K562 (cell line): ENCODE results near the gene BCAR3. TPM values are rescaled to one million over a fixed set of nuclear protein-coding genes. Genes with fewer than 3 reads are reported as not detected.

Source experiments
- CHD2 ChIP-seq: IDR thresholded peaks from 2 replicates; pipeline ENCODE4 v1.6.1; 2011; ENCODE audit warnings: low read depth, low read length
- GATA2 ChIP-seq: sonication (generic); formaldehyde crosslinking; IDR thresholded peaks from 2 replicates; pipeline ENCODE4 v1.4.0; 2020; ENCODE audit warnings: mild to moderate bottlenecking, missing genetic modification reagents
- IRF1 ChIP-seq: sonication (generic); formaldehyde crosslinking; IDR thresholded peaks from 2 replicates; pipeline ENCODE4 v1.8.0; 2022; ENCODE audit warnings: missing genetic modification reagents, mild to moderate bottlenecking, borderline replicate concordance
- JUND ChIP-seq, 2 experiments: IDR thresholded peaks; 2 replicates in 1 of 2; 3 replicates in 1 of 2; pipeline ENCODE4 v1.6.1; 2011; ENCODE audit warnings: borderline replicate concordance in 2 of 2, low read depth in 2 of 2, low read length in 2 of 2, improper control_type of control experiment in 1 of 2, missing biosample characterization in 1 of 2, missing genetic modification characterization in 1 of 2, missing genetic modification reagents in 1 of 2
- OTX1 ChIP-seq: fragments of 450-650 bp; formaldehyde crosslinking; IDR thresholded peaks from 2 replicates; pipeline ENCODE4 v1.4.0; 2022; ENCODE audit warnings: mild to moderate bottlenecking
- RHOXF2B ChIP-seq: fragments of 250-450 bp; sonication (Bioruptor Pico); conservative IDR thresholded peaks from 2 replicates; pipeline ENCODE4 v1.5.1; 2021
- SETDB1 ChIP-seq: IDR thresholded peaks from one replicate; pipeline ENCODE4 v1.6.1; 2012; ENCODE audit warnings: low read length, control low read depth, inconsistent platforms
- ZBTB40 ChIP-seq, 2 experiments: fragments of 450-650 bp in 1 of 2; sonication (generic) in 1 of 2; formaldehyde crosslinking in 1 of 2; IDR thresholded peaks; 2 replicates each; pipeline versions ENCODE4 v1.7.1 to v1.9.0; 2016 to 2022; ENCODE audit warnings: inconsistent platforms in 1 of 2, mild to moderate bottlenecking in 1 of 2, missing genetic modification reagents in 1 of 2
- ZNF354B ChIP-seq: fragments of 250-450 bp; sonication (Bioruptor Pico); IDR thresholded peaks from 2 replicates; pipeline ENCODE4 v1.4.0; 2020
- ZNF384 ChIP-seq: IDR thresholded peaks from 2 replicates; pipeline ENCODE4 v1.6.1; 2012; ENCODE audit warnings: low read depth, low read length, improper control_type of control experiment
- ZNF699 ChIP-seq: fragments of 250-450 bp; sonication (Bioruptor Pico); IDR thresholded peaks from 2 replicates; pipeline ENCODE4 v1.8.0; 2021; ENCODE audit warnings: mild to moderate bottlenecking, moderate library complexity; ENCODE audit not compliant: insufficient replicate concordance
- polyA plus RNA-seq, 8 experiments: library from polyadenylated mRNA; depleted of rRNA in 4 of 8; stranded (reverse) in 5 of 8; unstranded in 3 of 8; fragments of >200 nt; fragmentation: Nextera tagmentation in 2 of 8; fragmentation: Illumina TruSeq in 1 of 8; extraction: Ambion mirVana in 2 of 8; extraction: Trizol in 1 of 8; gene quantifications; 2 replicates each; pipeline versions ENCODE4 v1.2.1 to v1.2.3, GENCODE V29; 2011 to 2014; ENCODE audit warnings: inconsistent platforms in 1 of 8, missing spikeins in 1 of 8
- total RNA-seq, 7 experiments: library from RNA; depleted of rRNA in 6 of 7; stranded (reverse); fragments of >200 nt in 6 of 7; fragmentation: Illumina TruSeq in 2 of 7; extraction: Trizol in 2 of 7; gene quantifications; 2 replicates each; pipeline versions ENCODE4 v1.2.1 to v1.2.3, GENCODE V29; 2011 to 2021; ENCODE audit warnings: low replicate concordance in 1 of 7
- TF ChIP-seq, protein P1 (sequence below): fragments of 450-650 bp; formaldehyde crosslinking; IDR thresholded peaks from 2 replicates; pipeline ENCODE4 v1.4.0; 2020; ENCODE audit warnings: mild to moderate bottlenecking, moderate library complexity
- TF ChIP-seq, protein P2 (sequence below): fragments of 200-400 bp; formaldehyde crosslinking; IDR thresholded peaks from 2 replicates; pipeline ENCODE4 v1.6.1; 2017; ENCODE audit warnings: mild to moderate bottlenecking, low read depth, low read length, moderate library complexity

Gene BCAR3
- total and polyA plus RNA-seq, 9 of the 15 experiments (the other 6 are each of a cell fraction or from before 2014, with no cell fraction given): 1.8 to 6.3 (median 3.8) TPM

DNA sequence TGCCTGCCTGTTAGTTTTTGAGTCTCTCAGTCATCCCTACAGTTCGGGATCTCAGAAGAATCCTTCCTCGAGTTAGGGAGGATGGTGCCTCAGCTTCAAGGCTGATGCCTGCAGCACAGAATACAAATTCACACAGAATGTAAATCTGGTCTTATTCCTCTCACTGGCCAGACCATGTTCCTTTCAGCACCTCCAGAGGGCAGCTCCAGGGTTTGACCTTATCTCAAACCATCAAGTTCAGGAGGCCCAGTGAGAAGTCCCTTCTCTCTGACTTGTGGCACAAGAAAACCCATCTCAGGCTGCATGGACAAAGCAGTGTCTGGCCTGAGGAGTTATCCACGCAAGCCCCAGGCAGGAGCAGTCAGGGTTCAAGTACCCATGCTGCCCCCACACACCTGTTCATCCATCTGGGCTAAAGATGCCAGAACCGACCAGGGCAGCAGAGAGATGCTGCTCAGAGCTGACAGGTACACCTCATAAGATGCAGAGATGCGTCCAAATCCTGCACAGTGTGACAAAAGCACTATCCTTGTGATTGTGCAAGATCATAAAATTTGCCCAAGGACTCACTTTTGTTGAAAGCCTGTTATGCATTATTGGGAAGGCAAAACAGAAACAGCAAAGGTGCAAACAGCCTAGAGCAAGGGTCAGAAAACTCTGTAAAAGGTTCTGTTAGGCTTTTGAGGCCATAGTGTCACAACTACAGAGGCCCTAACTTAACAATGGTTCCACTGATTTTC is 49.8 kb downstream of the BCAR3 start (continued):
- TF ChIP-seq, protein P1, sequence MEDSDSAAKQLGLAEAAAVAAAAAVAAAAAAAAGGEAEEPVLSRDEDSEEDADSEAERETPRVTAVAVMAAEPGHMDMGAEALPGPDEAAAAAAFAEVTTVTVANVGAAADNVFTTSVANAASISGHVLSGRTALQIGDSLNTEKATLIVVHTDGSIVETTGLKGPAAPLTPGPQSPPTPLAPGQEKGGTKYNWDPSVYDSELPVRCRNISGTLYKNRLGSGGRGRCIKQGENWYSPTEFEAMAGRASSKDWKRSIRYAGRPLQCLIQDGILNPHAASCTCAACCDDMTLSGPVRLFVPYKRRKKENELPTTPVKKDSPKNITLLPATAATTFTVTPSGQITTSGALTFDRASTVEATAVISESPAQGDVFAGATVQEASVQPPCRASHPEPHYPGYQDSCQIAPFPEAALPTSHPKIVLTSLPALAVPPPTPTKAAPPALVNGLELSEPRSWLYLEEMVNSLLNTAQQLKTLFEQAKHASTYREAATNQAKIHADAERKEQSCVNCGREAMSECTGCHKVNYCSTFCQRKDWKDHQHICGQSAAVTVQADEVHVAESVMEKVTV (CRISPR knock-in tag): peak; percentile 58
- TF ChIP-seq CHD2 (no peak), JUND (IDR thresholded peaks at IDR 0.05; ENCODE audit: borderline replicate concordance, low read depth, low read length) (peak; percentile 8; the same call in 1 of the 2 replicates), JUND (tag; IDR thresholded peaks at IDR 0.05; ENCODE audit: borderline replicate concordance, low read depth, low read length) (no peak), ZBTB40 (IDR thresholded peaks at IDR 0.05) (no peak), ZBTB40 (CRISPR knock-in tag; IDR thresholded peaks at IDR 0.05) (no peak), GATA2 (CRISPR knock-in tag) (peak; percentile 87), IRF1 (CRISPR knock-in tag) (no peak), RHOXF2B (CRISPR knock-in tag) (no peak), SETDB1 (no peak), ZNF699 (CRISPR knock-in tag) (no peak), ZNF354B (CRISPR knock-in tag) (no peak), ZNF384 (no peak), OTX1 (CRISPR knock-in tag) (no peak)
- TF ChIP-seq, protein P2, sequence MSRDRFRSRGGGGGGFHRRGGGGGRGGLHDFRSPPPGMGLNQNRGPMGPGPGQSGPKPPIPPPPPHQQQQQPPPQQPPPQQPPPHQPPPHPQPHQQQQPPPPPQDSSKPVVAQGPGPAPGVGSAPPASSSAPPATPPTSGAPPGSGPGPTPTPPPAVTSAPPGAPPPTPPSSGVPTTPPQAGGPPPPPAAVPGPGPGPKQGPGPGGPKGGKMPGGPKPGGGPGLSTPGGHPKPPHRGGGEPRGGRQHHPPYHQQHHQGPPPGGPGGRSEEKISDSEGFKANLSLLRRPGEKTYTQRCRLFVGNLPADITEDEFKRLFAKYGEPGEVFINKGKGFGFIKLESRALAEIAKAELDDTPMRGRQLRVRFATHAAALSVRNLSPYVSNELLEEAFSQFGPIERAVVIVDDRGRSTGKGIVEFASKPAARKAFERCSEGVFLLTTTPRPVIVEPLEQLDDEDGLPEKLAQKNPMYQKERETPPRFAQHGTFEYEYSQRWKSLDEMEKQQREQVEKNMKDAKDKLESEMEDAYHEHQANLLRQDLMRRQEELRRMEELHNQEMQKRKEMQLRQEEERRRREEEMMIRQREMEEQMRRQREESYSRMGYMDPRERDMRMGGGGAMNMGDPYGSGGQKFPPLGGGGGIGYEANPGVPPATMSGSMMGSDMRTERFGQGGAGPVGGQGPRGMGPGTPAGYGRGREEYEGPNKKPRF: no peak
